Measurements from ENCODE around the gene SEMA5A. TPM values are rescaled to one million over a fixed set of nuclear protein-coding genes. Genes with fewer than 3 reads are reported as not detected.

The SEMA5A gene
- total RNA-seq, 1 experiment from 2014 or later: 34.3 TPM

- H3K4me1 Mint-ChIP-seq (ENCODE audit: low read depth, unreplicated experiment): peaks cover 17% of the 10 kb centered on the region
- H3K27me3 Mint-ChIP-seq (ENCODE audit: insufficient read depth, unreplicated experiment): no peaks in the 10 kb centered on the region
Measured at GRCh38 chr5:9533562-9534364, 12.1 kb downstream of the SEMA5A start.

GRCh38 chr5:9533096-9533495 lies 12.8 kb downstream of the SEMA5A start:
- POLR2A ChIA-PET: no interaction called here
- no peaks in the 10 kb centered on the region for H3K27me3 Mint-ChIP-seq (ENCODE audit: insufficient read depth, unreplicated experiment)
- Histone ChIP-seq H3K9me3 (no peaks in the 10 kb centered on the region), H3K27me3 (replicated peaks; ENCODE audit: control insufficient read depth, insufficient read depth, low read length) (no peaks in the 10 kb centered on the region), H3K36me3 (ENCODE audit: control insufficient read depth, insufficient read depth, low read length) (no peaks in the 10 kb centered on the region), H3K4me3 (ENCODE audit: low read depth, low read length) (no peak overlapping the region), H3K4me1 (no peaks in the 10 kb centered on the region)
- no peak overlapping the region for H3K4me3 Mint-ChIP-seq (ENCODE audit: unreplicated experiment)
- CTCF ChIA-PET: no interaction called here
- no peak for DNase-seq
- intact Hi-C loops (cut with micrococcal nuclease; ENCODE audit: unreplicated experiment): no loop called here
- no peak overlapping the region for H3K27ac Mint-ChIP-seq (ENCODE audit: unreplicated experiment)
- no peak for TF ChIP-seq CTCF (IDR thresholded peaks at IDR 0.05; ENCODE audit: insufficient read depth in 1 of 2, low read depth in 1 of 2, low read length in 1 of 2, severe bottlenecking in 1 of 2, unreplicated experiment in 1 of 2)
- peaks cover 17% of the 10 kb centered on the region for H3K4me1 Mint-ChIP-seq (ENCODE audit: low read depth, unreplicated experiment)
- BruUV-seq (replicated peaks): no TSS peak
- H3K9me3 Mint-ChIP-seq (ENCODE audit: unreplicated experiment): no peaks in the 10 kb centered on the region
- peaks cover 34% of the 10 kb centered on the region for H3K36me3 Mint-ChIP-seq (ENCODE audit: insufficient read depth, unreplicated experiment)

More at GRCh38 chr5:9533562-9534364, 12.1 kb downstream of the SEMA5A start:
- CTCF ChIA-PET: no interaction called here
- H3K36me3 ChIP-seq (ENCODE audit: control insufficient read depth, insufficient read depth, low read length): no peaks in the 10 kb centered on the region
- no peak overlapping the region for H3K4me3 Mint-ChIP-seq (ENCODE audit: unreplicated experiment)
- peaks cover 34% of the 10 kb centered on the region for H3K36me3 Mint-ChIP-seq (ENCODE audit: insufficient read depth, unreplicated experiment)
- H3K27me3 ChIP-seq (replicated peaks; ENCODE audit: control insufficient read depth, insufficient read depth, low read length): no peaks in the 10 kb centered on the region
- H3K27ac Mint-ChIP-seq (ENCODE audit: unreplicated experiment): peak overlapping the region; percentile 27
- no peak for DNase-seq
- no peaks in the 10 kb centered on the region for H3K9me3 ChIP-seq
- H3K9me3 Mint-ChIP-seq (ENCODE audit: unreplicated experiment): no peaks in the 10 kb centered on the region
- H3K4me3 ChIP-seq (ENCODE audit: low read depth, low read length): no peak overlapping the region
- POLR2A ChIA-PET: no interaction called here
- no peaks in the 10 kb centered on the region for H3K4me1 ChIP-seq
- BruUV-seq (replicated peaks): no TSS peak
- intact Hi-C loops (cut with micrococcal nuclease; ENCODE audit: unreplicated experiment): no loop called here
- TF ChIP-seq CTCF (IDR thresholded peaks at IDR 0.05; ENCODE audit: insufficient read depth in 1 of 2, low read depth in 1 of 2, low read length in 1 of 2, severe bottlenecking in 1 of 2, unreplicated experiment in 1 of 2): no peak

- H3K4me1 ChIP-seq: no peaks in the 10 kb centered on the region
- intact Hi-C loops (cut with micrococcal nuclease; ENCODE audit: unreplicated experiment): no loop called here
- no TSS peak for BruUV-seq (replicated peaks)
- Mint-ChIP-seq H3K4me3 (ENCODE audit: unreplicated experiment) (no peak overlapping the region), H3K36me3 (ENCODE audit: insufficient read depth, unreplicated experiment) (peaks cover 14% of the 10 kb centered on the region), H3K4me1 (ENCODE audit: low read depth, unreplicated experiment) (peaks cover 5% of the 10 kb centered on the region), H3K9me3 (ENCODE audit: unreplicated experiment) (no peaks in the 10 kb centered on the region), H3K27me3 (ENCODE audit: insufficient read depth, unreplicated experiment) (no peaks in the 10 kb centered on the region), H3K27ac (ENCODE audit: unreplicated experiment) (no peak overlapping the region)
- H3K27me3 ChIP-seq (replicated peaks; ENCODE audit: control insufficient read depth, insufficient read depth, low read length): no peaks in the 10 kb centered on the region
- H3K4me3 ChIP-seq (ENCODE audit: low read depth, low read length): no peak overlapping the region
- ChIA-PET POLR2A (no interaction called here), CTCF (no interaction called here)
- no peaks in the 10 kb centered on the region for H3K36me3 ChIP-seq (ENCODE audit: control insufficient read depth, insufficient read depth, low read length)
- DNase-seq: no peak
- no peak for TF ChIP-seq CTCF (IDR thresholded peaks at IDR 0.05; ENCODE audit: insufficient read depth in 1 of 2, low read depth in 1 of 2, low read length in 1 of 2, severe bottlenecking in 1 of 2, unreplicated experiment in 1 of 2)
- H3K9me3 ChIP-seq: no peaks in the 10 kb centered on the region
Measured at GRCh38 chr5:9529513-9529912, 16.4 kb downstream of the SEMA5A start.
